Heart right ventricle (tissue), 16 donors: ENCODE results near the gene PIM3. TPM values are rescaled to one million over a fixed set of nuclear protein-coding genes. Genes with fewer than 3 reads are reported as not detected.
A peak's percentile ranks its signal among the peaks of the same experiment; 100 is the strongest.

Experiments used
- ATAC-seq, 8 donors: fragments of 200-7000 bp; cut with Tn5 transposase; one replicate each; pipeline ENCODE4 v1.9.1; 2020; ENCODE audit warnings: mild to moderate bottlenecking in 8 of 8, moderate library complexity in 8 of 8, moderate number of reproducible peaks in 1 of 8
- DNase-seq, 2 donors: peaks; one replicate each; pipeline ENCODE4 v3.0.0-alpha.2; 2020
- H3K27ac ChIP-seq, 10 donors: fragments of 200-600 bp; sonication (generic) in 2 of 10; one replicate each; pipeline versions ENCODE4 v1.5.0 to v1.8.0; 2020 to 2022; ENCODE audit warnings: mild to moderate bottlenecking in 3 of 10
- H3K27me3 ChIP-seq, 7 donors: fragments of 200-600 bp; one replicate each; pipeline ENCODE4 v1.8.0; 2021 to 2022; ENCODE audit warnings: mild to moderate bottlenecking in 2 of 7
- H3K36me3 ChIP-seq, 9 donors: fragments of 200-600 bp; sonication (generic) in 1 of 9; one replicate each; pipeline versions ENCODE4 v1.5.0 to v1.8.0; 2020 to 2022; ENCODE audit warnings: mild to moderate bottlenecking in 2 of 9
- H3K4me1 ChIP-seq, 9 donors: fragments of 200-600 bp; sonication (generic) in 1 of 9; one replicate each; pipeline versions ENCODE4 v1.5.0 to v1.8.0; 2020 to 2022; ENCODE audit warnings: mild to moderate bottlenecking in 4 of 9
- H3K4me3 ChIP-seq, 10 donors: fragments of 200-600 bp; sonication (generic) in 2 of 10; one replicate each; pipeline versions ENCODE4 v1.5.0 to v1.8.0; 2020 to 2022; ENCODE audit warnings: mild to moderate bottlenecking in 7 of 10, moderate library complexity in 2 of 10
- H3K9me3 ChIP-seq, 11 donors: fragments of 200-600 bp in 10 of 11; sonication (generic) in 2 of 11; one replicate each; pipeline versions ENCODE4 v1.5.0 to v1.8.0; 2013 to 2022; ENCODE audit warnings: mild to moderate bottlenecking in 2 of 11, control low read depth in 1 of 11, moderate library complexity in 1 of 11
- WGBS, 2 donors: extraction: QIAGEN DNeasy Blood & Tissue Kit; methylation state at CpG; one replicate each; pipeline ENCODE4 v1.1.7; 2013; ENCODE audit warnings: inconsistent platforms in 1 of 2; 5-methylcytosine and 5-hydroxymethylcytosine counted together
- intact Hi-C, 10 donors: fragments of 100-400 bp; cut with DNase I; formaldehyde crosslinking; loops; one replicate each; pipeline versions ENCODE4 v1.11.1 to v1.14.2; 2022
- polyA plus RNA-seq, 2 donors: library from polyadenylated mRNA; stranded (reverse); fragments of 200-250 nt; gene quantifications; one replicate each; pipeline ENCODE4 v1.2.3, GENCODE V29; 2013
- total RNA-seq, 10 donors: library from RNA; stranded (reverse); fragmentation: NEBNext Ultra II Directional in 3 of 10; extraction: Animal tissue kit (Norgen Biotek cat#: 25700) in 3 of 10; gene quantifications; one replicate each; pipeline versions ENCODE4 v1.2.1 to v1.2.4, GENCODE V29; 2021 to 2023
- TF ChIP-seq, protein P1 (sequence below), 9 donors: fragments of 200-600 bp; sonication (generic) in 2 of 9; IDR thresholded peaks; one replicate each; pipeline versions ENCODE4 v1.5.0 to v1.8.0; 2021 to 2022; ENCODE audit warnings: antibody characterized with exemption in 9 of 9, mild to moderate bottlenecking in 5 of 9, moderate library complexity in 1 of 9
- donor health status: Arrhythmogenic right ventricular cardiomyopathy.
- donor health status: ischemic (EF 13 %, LVEDD 7.1; RV severe dilation, severe dysfunction).
- donor health status: healthy with polysubstance abuse.
- donor health status: DM: no; HTN: yes; CAD: no.
- donor health status: DM: no; HTN: no; CAD: no.
- donor health status: ischemic (EF 25% LVEDD 6.9; RV normal size, moderate dysfunction).
- donor health status: ischemic (EF 25% LVEDD 5.7; RV mildly dilated, moderate dysfunction).
- donor health status: healthy.
- donor health status: DM: yes; HTN: yes; CAD: no.
- donor health status: Ischemic cardiomyopathy.
- donor health status: ischemic (EF 35%, LVEDD 5.7; RV mildly dilated, moderate dysfunction).
- donor health status: nonischemic (EF 11% LVEDD 7.7; RV severe dilation, severe dysfunction).
- donor health status: DM: yes; HTN: yes; CAD: no.
- donor health status: PGD.
- donor health status: ischemic (EF 29% LVEDD 5.4; RV normal size, mild dysfunction).
- donor health status: nonischemic (EF 23%, LVEDD 6.1; RV moderate dilation, normal function).

The PIM3 gene
- total and polyA plus RNA-seq, 12 donors, result 27.4 to 81.6 (median 43.7) TPM

DNA sequence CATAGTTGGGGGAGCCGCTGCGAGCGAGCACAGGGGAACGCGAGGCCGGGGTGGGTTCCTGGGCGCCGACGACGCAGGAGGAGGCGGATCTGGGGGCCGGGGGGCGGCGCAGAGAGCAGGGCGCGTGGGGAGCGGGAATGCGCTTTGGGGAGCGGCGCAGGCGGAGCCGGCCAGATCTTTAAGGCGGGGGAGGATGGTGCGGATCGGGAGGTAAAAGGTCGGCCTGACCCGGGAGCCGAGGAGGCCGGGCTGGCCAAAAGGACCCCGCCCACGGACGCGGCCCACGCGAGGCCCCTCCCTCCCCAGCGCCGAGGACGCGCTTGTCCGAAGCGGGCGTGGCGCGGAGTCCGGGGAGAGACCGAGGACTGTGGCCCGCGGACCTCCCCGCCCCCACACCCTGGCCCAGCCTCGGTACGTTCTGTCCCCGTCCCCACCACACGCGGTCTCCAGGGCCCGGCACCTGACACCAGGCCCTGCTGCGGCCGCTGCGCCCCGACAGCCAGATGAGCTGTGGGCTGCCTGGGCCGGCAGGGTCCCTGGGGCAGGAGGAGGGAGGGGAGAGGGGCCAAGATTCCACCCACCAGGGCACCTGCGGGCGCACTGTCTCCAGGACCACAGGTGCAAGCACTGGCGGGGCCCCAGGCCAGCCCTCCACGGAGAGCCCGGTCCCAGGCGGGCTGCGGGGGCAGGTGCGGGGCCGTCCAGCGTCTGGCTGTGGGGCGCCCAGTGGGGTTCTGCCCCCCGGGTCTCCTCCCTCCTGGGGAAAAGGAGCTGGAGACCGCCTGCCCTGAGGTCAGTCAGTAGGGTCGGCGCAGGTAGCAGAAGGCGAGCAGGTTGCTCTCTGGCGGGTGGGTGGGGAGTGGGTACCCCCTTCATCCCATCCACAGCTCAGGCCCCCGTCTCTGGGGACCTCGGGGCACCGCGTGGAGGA, 10.9 kb downstream of the PIM3 start:
- TF ChIP-seq, protein P1, sequence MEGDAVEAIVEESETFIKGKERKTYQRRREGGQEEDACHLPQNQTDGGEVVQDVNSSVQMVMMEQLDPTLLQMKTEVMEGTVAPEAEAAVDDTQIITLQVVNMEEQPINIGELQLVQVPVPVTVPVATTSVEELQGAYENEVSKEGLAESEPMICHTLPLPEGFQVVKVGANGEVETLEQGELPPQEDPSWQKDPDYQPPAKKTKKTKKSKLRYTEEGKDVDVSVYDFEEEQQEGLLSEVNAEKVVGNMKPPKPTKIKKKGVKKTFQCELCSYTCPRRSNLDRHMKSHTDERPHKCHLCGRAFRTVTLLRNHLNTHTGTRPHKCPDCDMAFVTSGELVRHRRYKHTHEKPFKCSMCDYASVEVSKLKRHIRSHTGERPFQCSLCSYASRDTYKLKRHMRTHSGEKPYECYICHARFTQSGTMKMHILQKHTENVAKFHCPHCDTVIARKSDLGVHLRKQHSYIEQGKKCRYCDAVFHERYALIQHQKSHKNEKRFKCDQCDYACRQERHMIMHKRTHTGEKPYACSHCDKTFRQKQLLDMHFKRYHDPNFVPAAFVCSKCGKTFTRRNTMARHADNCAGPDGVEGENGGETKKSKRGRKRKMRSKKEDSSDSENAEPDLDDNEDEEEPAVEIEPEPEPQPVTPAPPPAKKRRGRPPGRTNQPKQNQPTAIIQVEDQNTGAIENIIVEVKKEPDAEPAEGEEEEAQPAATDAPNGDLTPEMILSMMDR (IDR thresholded peaks at IDR 0.05), result no peak
- intact Hi-C loops, result loop anchor here in 4 of 10 donors (2.0 to 5.0 kb wide), 2 partner anchors 35 to 39 kb away; no protein-coding TSS in a partner anchor
- peaks cover 0 to 10% (median 0%) of the 10 kb centered on the region in 7 donors for H3K27me3 ChIP-seq
- ATAC-seq (peak; percentile 45 to 80 (median 66)), DNase-seq (peak; percentile 70 to 87)
- peaks cover 10 to 57% (median 37%) of the 10 kb centered on the region in 9 donors for H3K4me1 ChIP-seq
- no peaks in the 10 kb centered on the region for H3K36me3 ChIP-seq
- no peaks in the 10 kb centered on the region for H3K9me3 ChIP-seq
- H3K27ac ChIP-seq, result peak overlapping the region; percentile 8 to 99 (median 86)
- H3K4me3 ChIP-seq, result peak overlapping the region; percentile 35 to 60 (median 54)
- WGBS, 2 donors, result 10 to 12% methylated on average over 53 to 76 of the region's 81 CpGs

DNA sequence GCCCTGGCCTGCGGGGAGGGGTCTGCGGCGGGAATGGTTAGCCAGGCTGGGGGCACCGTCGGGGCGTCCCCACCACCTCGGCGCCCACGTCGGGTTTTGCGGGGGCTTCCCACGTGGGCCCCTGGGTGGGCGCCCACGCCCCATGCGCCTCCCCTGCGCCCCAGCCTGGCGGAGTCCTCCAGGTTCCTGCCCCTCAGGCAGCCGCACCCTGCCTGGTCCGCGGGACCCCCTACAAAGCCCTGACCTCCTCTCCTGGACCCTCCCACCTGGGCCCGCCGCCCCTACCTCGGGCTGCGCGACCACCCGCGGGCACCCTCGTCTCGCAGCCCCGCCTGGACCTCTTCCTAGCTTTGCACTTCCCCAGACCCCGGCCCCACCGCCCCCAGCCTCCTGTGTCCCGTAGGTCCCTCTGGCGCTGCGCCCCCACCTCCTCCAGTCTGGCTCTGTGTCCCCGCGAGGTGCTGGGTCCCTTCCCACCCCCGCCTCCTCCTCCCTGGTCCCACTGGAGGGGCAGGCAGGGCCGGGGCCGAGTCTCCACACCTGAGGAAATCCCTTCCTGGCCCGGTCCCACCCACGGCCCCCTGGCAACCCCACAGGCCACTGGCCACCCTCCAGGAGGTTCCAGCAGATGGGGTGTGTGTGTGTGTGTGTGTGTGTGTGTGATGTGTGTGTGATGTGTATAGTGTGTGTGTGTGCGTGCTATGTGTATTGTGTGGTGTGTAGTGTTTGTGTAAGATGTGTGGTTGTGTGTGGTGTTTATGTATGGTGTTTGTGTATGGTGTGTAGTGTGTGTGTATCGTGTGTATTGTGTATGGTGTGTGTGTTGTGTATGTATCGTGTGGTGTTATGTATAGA, 11.8 kb downstream of the PIM3 start:
- H3K27ac ChIP-seq, result peak overlapping the region in 3 of 10 donors; percentile 93 to 99 (median 94)
- intact Hi-C loops, result loop anchor here in 3 of 10 donors (5.0 kb wide), 1 partner anchor 40 kb away; no protein-coding TSS in a partner anchor

DNA sequence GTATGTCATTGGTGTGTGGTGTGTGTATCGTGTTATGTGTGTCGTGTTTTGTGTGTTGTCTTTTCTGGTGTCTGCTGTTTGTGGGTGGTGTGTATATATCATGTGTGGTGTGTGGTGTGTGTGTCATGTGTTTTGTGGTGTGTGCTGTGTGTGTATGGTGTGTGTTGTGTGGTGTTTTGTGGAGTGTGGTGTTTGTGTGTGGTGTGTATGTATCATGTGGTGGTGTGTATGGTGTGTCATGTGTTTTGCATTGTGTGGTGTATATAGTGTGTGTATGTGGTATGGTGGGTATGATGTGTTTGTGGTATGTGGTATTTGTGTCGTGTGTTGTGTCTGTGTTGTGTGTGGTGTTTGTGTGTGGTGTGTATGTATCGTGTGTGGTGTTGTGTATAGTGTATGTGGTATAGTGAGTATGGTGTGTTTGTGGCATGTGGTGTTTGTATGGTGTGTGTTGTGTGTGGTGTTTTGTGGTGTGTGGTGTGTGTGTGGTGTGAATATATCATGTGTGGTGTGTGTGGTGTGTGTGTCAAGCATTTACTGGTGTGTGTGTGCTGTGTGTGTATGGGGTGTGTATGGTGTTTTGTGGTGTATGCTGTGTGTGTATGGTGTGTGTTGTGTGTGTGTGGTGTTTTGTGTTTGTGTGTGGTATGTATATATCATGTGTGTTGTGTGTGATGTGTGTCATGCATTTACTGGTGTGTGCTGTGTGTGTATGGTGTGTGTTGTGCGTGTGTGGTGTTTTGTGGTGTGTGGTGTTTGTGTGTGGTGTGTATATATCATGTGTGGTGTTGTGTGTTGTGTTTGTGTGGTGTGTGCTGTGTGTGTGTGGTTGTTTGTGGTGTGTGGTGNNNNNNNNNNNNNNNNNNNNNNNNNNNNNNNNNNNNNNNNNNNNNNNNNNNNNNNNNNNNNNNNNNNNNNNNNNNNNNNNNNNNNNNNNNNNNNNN, 12.7 kb downstream of the PIM3 start:
- no peak overlapping the region for H3K4me3 ChIP-seq
- H3K36me3 ChIP-seq, result no peaks in the 10 kb centered on the region
- no peak for ATAC-seq
- no peak overlapping the region for H3K27ac ChIP-seq
- intact Hi-C loops, result loop anchor here in 3 of 10 donors (5.0 kb wide), 1 partner anchor 41 kb away; no protein-coding TSS in a partner anchor
- H3K27me3 ChIP-seq, result peaks cover 0 to 10% (median 0%) of the 10 kb centered on the region in 7 donors
- H3K9me3 ChIP-seq, result peaks cover 0 to 1% (median 0%) of the 10 kb centered on the region in 11 donors
- peaks cover 0 to 39% (median 22%) of the 10 kb centered on the region in 9 donors for H3K4me1 ChIP-seq
- no peak for DNase-seq
- TF ChIP-seq, protein P1 (IDR thresholded peaks at IDR 0.05), result no peak
- WGBS, 2 donors, result 92 to 95% methylated on average over 5 of the region's 5 CpGs

More for the DNA sequence above, 11.8 kb downstream of the PIM3 start:
- 48 to 54% methylated on average over 40 to 45 of the region's 45 CpGs for WGBS, 2 donors
- Histone ChIP-seq H3K9me3 (no peaks in the 10 kb centered on the region), H3K36me3 (no peaks in the 10 kb centered on the region), H3K4me1 (peaks cover 4 to 48% (median 28%) of the 10 kb centered on the region in 9 donors), H3K4me3 (peak overlapping the region in 4 of 10 donors; percentile 35 to 60 (median 54)), H3K27me3 (peaks cover 0 to 10% (median 0%) of the 10 kb centered on the region in 7 donors)
- DNase-seq (peak; percentile 9 to 30), ATAC-seq (no peak)
- TF ChIP-seq, protein P1 (IDR thresholded peaks at IDR 0.05), result no peak
